Measurements from ENCODE around the gene RANBP10.

The RANBP10 gene

GRCh38 chr16:67734731-67735201 is 71.6 kb downstream of the RANBP10 start:
- no peak for DNase-seq

GRCh38 chr16:67733734-67734470 is 72.5 kb downstream of the RANBP10 start:
- DNase-seq = no peak

- DNase-seq = peak; percentile 34
These were observed 74.6 kb downstream of the RANBP10 start for GRCh38 chr16:67731753-67732095.

- DNase-seq = no peak
These were observed 75.1 kb downstream of the RANBP10 start for GRCh38 chr16:67731071-67731752.

GRCh38 chr16:67730326-67730725 is 76.0 kb downstream of the RANBP10 start:
- DNase-seq = no peak

GRCh38 chr16:67729636-67730248 is 76.6 kb downstream of the RANBP10 start:
- DNase-seq = no peak

GRCh38 chr16:67727521-67728485 is 78.6 kb downstream of the RANBP10 start:
- DNase-seq = no peak

- no peak for DNase-seq
These were observed 80.0 kb downstream of the RANBP10 start for GRCh38 chr16:67726106-67727034.

GRCh38 chr16:67723911-67724305 is 82.5 kb downstream of the RANBP10 start:
- no peak for DNase-seq

- no peak for DNase-seq
These were observed 83.0 kb downstream of the RANBP10 start for GRCh38 chr16:67723151-67723910.

- DNase-seq = no peak
These were observed 86.1 kb downstream of the RANBP10 start for GRCh38 chr16:67720236-67720635.

- no peak for DNase-seq
These were observed 86.6 kb downstream of the RANBP10 start for GRCh38 chr16:67719778-67720144.

- DNase-seq = peak; percentile 46
These were observed 87.1 kb downstream of the RANBP10 start, which contains the start of gene GFOD2 for GRCh38 chr16:67719048-67719777. GFOD2 (minus strand) TSS chr16:67719316; CDS start chr16:67685715, 33,601 bp downstream.

- no peak for DNase-seq
These were observed 87.7 kb downstream of the RANBP10 start for GRCh38 chr16:67718668-67719047.

- DNase-seq = no peak
These were observed 90.3 kb downstream of the RANBP10 start for GRCh38 chr16:67716097-67716496.

GRCh38 chr16:67714522-67714921 is 91.8 kb downstream of the RANBP10 start:
- no peak for DNase-seq

- DNase-seq = no peak
These were observed 92.6 kb downstream of the RANBP10 start for GRCh38 chr16:67713647-67714273.

GRCh38 chr16:67710607-67711006 is 95.8 kb downstream of the RANBP10 start:
- DNase-seq = no peak

- no peak for DNase-seq
These were observed 97.3 kb downstream of the RANBP10 start for GRCh38 chr16:67709050-67709449.

GRCh38 chr16:67708368-67708771 is 98.0 kb downstream of the RANBP10 start:
- no peak for DNase-seq

Measured in NCI-H510A (cell line).